Activated effector memory CD4-positive, alpha-beta T cell treated with Interleukin-2 at 50 U/mL for 16 hours (primary cell): ENCODE data around the gene LCN10.

Experiments used
- DNase-seq: peaks from one replicate; pipeline ENCODE4 v3.0.0-alpha.2; 2020

Gene LCN10

GRCh38 chr9:136697821-136698526 is 44.8 kb downstream of the LCN10 start:
- no peak for DNase-seq

GRCh38 chr9:136697146-136697820 is 45.5 kb downstream of the LCN10 start:
- no peak for DNase-seq

- DNase-seq: no peak
Observed at GRCh38 chr9:136696502-136696901, 46.2 kb downstream of the LCN10 start.

- DNase-seq: no peak
Observed at GRCh38 chr9:136695955-136696354, 46.8 kb downstream of the LCN10 start.

- no peak for DNase-seq
Observed at GRCh38 chr9:136695435-136695895, 47.3 kb downstream of the LCN10 start.

GRCh38 chr9:136694872-136695247 is 47.9 kb downstream of the LCN10 start:
- no peak for DNase-seq

- DNase-seq: no peak
Observed at GRCh38 chr9:136694163-136694871, 48.4 kb downstream of the LCN10 start.

GRCh38 chr9:136693490-136694162 is 49.1 kb downstream of the LCN10 start:
- no peak for DNase-seq

GRCh38 chr9:136693135-136693489 is 49.6 kb downstream of the LCN10 start:
- DNase-seq: no peak

GRCh38 chr9:136692185-136693134 is 50.3 kb downstream of the LCN10 start:
- DNase-seq: no peak

GRCh38 chr9:136691316-136692184 is 51.2 kb downstream of the LCN10 start:
- DNase-seq: no peak

- no peak for DNase-seq
Observed at GRCh38 chr9:136690806-136691261, 51.9 kb downstream of the LCN10 start.

GRCh38 chr9:136690104-136690805 is 52.5 kb downstream of the LCN10 start:
- DNase-seq: no peak

GRCh38 chr9:136689108-136689460 is 53.7 kb downstream of the LCN10 start:
- DNase-seq: no peak

- no peak for DNase-seq
Observed at GRCh38 chr9:136688274-136689107, 54.2 kb downstream of the LCN10 start.
